ENCODE measurements around the gene AAMP.
A peak's percentile ranks its signal among the peaks of the same experiment; 100 is the strongest.

Gene AAMP

GRCh38 chr2:218274586-218274985 lies 4.6 kb upstream of the AAMP start:
- TF ChIP-seq NFIC (IDR thresholded peaks at IDR 0.05), result no peak
- no peak for TF ChIP-seq ZBTB7A (IDR thresholded peaks at IDR 0.05; ENCODE audit: low read depth)
- TF ChIP-seq YY1 (IDR thresholded peaks at IDR 0.05; ENCODE audit: low read depth), result no peak
- no peak for TF ChIP-seq EGR1 (IDR thresholded peaks at IDR 0.05)
- TF ChIP-seq FOXM1 (IDR thresholded peaks at IDR 0.05; ENCODE audit: borderline replicate concordance, low read depth), result no peak
- TF ChIP-seq TEAD4 (IDR thresholded peaks at IDR 0.05), result no peak
- no peak for TF ChIP-seq EP300 (IDR thresholded peaks at IDR 0.05; ENCODE audit: borderline replicate concordance)

DNA sequence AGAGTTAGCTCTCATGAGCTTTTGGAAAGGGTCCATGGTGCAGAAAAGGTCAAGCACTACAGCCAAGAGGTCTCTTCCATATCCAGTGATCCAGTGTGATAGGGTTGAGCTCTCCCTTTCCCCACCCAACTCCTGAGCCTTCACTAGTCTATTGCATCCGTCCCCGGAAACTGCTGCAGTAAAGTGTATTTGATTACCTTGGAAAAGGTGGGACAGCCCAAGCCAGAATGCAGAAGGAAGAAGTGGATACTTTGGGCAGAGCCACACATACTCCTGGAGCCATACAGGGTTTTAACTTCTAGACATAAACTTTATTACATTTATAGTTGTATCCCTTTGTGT lies 3.9 kb upstream of the AAMP start:
- TF ChIP-seq EP300 (IDR thresholded peaks at IDR 0.05; ENCODE audit: borderline replicate concordance) (no peak), YY1 (IDR thresholded peaks at IDR 0.05; ENCODE audit: low read depth) (no peak)

DNA sequence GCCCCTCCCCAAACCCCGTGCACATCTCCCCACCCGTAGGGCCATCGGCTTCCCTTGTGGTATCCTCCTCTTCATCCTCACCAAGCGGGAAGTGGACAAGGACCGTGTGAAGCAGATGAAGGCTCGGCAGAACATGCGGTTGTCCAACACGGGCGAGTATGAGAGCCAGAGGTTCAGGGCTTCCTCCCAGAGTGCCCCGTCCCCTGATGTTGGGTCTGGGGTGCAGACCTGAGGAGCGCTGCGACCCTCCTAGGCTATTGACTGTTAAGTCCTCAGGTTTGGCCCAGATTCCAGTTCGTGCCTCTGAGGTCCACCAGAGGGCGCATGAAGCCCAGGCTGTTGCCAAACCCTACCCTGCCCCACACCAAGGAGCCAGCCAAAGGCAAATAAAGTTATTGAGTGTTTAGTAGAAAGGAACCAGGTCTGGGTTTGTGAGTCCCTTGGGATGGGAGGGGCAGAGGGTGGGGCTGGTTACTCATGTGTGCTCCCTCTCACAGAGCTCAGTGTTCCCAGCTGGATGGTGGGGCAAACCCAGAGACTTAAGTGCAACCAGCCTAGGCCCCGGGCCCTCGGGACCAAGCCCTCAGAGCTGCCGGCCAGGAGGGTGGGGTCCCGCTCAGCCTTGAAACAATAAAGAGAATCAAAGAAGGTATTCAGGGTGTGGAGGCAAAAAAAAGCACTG lies 2.7 kb upstream of the AAMP start:
- TF ChIP-seq TEAD4 (IDR thresholded peaks at IDR 0.05) (no peak), NFIC (IDR thresholded peaks at IDR 0.05) (peak; percentile 78), FOXM1 (IDR thresholded peaks at IDR 0.05; ENCODE audit: borderline replicate concordance, low read depth) (no peak), RAD21 (IDR thresholded peaks at IDR 0.05; ENCODE audit: low read depth) (peak; percentile 93), EP300 (IDR thresholded peaks at IDR 0.05; ENCODE audit: borderline replicate concordance) (no peak)

GRCh38 chr2:218271865-218272530 lies 2.1 kb upstream of the AAMP start:
- TF ChIP-seq EP300 (IDR thresholded peaks at IDR 0.05; ENCODE audit: borderline replicate concordance), result no peak
- no peak for TF ChIP-seq YY1 (IDR thresholded peaks at IDR 0.05; ENCODE audit: low read depth)
- no peak for TF ChIP-seq CREB1 (IDR thresholded peaks at IDR 0.05; ENCODE audit: low read depth)
- TF ChIP-seq, protein P1, sequence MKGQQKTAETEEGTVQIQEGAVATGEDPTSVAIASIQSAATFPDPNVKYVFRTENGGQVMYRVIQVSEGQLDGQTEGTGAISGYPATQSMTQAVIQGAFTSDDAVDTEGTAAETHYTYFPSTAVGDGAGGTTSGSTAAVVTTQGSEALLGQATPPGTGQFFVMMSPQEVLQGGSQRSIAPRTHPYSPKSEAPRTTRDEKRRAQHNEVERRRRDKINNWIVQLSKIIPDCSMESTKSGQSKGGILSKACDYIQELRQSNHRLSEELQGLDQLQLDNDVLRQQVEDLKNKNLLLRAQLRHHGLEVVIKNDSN (IDR thresholded peaks at IDR 0.05), result no peak

GRCh38 chr2:218271487-218271797 lies 1.5 kb upstream of the AAMP start:
- TF ChIP-seq TAF1 (IDR thresholded peaks at IDR 0.05; ENCODE audit: low read depth) (no peak), YY1 (IDR thresholded peaks at IDR 0.05; ENCODE audit: low read depth) (no peak), EP300 (IDR thresholded peaks at IDR 0.05; ENCODE audit: borderline replicate concordance) (no peak), EGR1 (IDR thresholded peaks at IDR 0.05) (no peak), ZBTB7A (IDR thresholded peaks at IDR 0.05; ENCODE audit: low read depth) (no peak), CREB1 (IDR thresholded peaks at IDR 0.05; ENCODE audit: low read depth) (no peak), CEBPB (IDR thresholded peaks at IDR 0.05) (no peak), FOXM1 (IDR thresholded peaks at IDR 0.05; ENCODE audit: borderline replicate concordance, low read depth) (no peak), TCF12 (IDR thresholded peaks at IDR 0.05; ENCODE audit: low read depth) (no peak), RAD21 (IDR thresholded peaks at IDR 0.05; ENCODE audit: low read depth) (no peak), NFIC (IDR thresholded peaks at IDR 0.05) (no peak), TEAD4 (IDR thresholded peaks at IDR 0.05) (no peak)
- TF ChIP-seq, protein P2, sequence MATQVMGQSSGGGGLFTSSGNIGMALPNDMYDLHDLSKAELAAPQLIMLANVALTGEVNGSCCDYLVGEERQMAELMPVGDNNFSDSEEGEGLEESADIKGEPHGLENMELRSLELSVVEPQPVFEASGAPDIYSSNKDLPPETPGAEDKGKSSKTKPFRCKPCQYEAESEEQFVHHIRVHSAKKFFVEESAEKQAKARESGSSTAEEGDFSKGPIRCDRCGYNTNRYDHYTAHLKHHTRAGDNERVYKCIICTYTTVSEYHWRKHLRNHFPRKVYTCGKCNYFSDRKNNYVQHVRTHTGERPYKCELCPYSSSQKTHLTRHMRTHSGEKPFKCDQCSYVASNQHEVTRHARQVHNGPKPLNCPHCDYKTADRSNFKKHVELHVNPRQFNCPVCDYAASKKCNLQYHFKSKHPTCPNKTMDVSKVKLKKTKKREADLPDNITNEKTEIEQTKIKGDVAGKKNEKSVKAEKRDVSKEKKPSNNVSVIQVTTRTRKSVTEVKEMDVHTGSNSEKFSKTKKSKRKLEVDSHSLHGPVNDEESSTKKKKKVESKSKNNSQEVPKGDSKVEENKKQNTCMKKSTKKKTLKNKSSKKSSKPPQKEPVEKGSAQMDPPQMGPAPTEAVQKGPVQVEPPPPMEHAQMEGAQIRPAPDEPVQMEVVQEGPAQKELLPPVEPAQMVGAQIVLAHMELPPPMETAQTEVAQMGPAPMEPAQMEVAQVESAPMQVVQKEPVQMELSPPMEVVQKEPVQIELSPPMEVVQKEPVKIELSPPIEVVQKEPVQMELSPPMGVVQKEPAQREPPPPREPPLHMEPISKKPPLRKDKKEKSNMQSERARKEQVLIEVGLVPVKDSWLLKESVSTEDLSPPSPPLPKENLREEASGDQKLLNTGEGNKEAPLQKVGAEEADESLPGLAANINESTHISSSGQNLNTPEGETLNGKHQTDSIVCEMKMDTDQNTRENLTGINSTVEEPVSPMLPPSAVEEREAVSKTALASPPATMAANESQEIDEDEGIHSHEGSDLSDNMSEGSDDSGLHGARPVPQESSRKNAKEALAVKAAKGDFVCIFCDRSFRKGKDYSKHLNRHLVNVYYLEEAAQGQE (IDR thresholded peaks at IDR 0.05; ENCODE audit: low read depth), result no peak
- TF ChIP-seq, protein P1 (IDR thresholded peaks at IDR 0.05), result no peak
- TF ChIP-seq, protein P3, sequence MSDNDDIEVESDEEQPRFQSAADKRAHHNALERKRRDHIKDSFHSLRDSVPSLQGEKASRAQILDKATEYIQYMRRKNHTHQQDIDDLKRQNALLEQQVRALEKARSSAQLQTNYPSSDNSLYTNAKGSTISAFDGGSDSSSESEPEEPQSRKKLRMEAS (IDR thresholded peaks at IDR 0.05), result no peak

DNA sequence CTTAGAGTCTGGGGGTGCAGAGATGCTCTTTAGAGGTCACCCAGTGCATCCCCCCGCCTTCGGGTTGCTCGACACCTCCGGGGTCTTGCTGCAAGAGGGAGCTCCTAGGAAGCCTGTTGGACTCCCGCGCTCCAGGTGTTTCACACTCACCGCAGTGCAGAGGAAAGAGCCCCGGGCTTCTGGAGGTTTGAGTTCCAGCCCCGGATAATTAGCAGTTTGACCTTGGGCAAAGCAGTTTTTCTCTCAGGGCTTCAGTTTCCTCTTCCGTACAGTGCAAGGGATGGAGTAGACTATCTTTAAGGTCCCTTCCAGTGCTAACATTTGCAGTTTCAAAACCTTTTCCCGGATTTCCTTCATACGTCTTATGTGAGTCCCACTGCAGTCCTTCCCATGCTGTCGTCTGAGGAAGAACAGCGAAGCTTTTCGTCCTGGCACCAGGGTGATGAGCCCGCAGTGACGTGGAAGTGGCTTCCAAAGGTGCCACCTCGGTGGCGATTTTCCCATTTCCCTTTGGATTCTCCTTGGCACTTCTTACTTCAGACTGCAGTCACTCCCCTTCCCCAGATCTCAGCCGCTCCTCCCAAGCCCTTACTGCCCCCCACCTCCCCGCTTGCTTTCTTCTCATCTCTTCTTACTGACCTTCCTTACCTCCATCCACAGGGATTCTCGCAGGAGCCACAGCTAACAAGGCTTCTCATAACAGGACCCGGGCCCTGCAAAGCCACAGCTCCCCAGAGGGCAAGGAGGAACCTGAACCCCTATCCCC lies 967 bp upstream of the AAMP start:
- TF ChIP-seq RAD21 (IDR thresholded peaks at IDR 0.05; ENCODE audit: low read depth), result no peak
- no peak for TF ChIP-seq YY1 (IDR thresholded peaks at IDR 0.05; ENCODE audit: low read depth)
- TF ChIP-seq ZBTB7A (IDR thresholded peaks at IDR 0.05; ENCODE audit: low read depth), result no peak
- TF ChIP-seq TEAD4 (IDR thresholded peaks at IDR 0.05), result no peak
- 0 out of 2 replicates have a peak, but pooled peaks have one; percentile 12 for TF ChIP-seq CREB1 (IDR thresholded peaks at IDR 0.05; ENCODE audit: low read depth)
- TF ChIP-seq TCF12 (IDR thresholded peaks at IDR 0.05; ENCODE audit: low read depth), result no peak
- no peak for TF ChIP-seq NFIC (IDR thresholded peaks at IDR 0.05)
- no peak for TF ChIP-seq CEBPB (IDR thresholded peaks at IDR 0.05)

GRCh38 chr2:218267259-218267658 lies 2.7 kb downstream of the AAMP start:
- no peak for TF ChIP-seq ZBTB7A (IDR thresholded peaks at IDR 0.05; ENCODE audit: low read depth)
- TF ChIP-seq TAF1 (IDR thresholded peaks at IDR 0.05; ENCODE audit: low read depth), result no peak
- TF ChIP-seq EP300 (IDR thresholded peaks at IDR 0.05; ENCODE audit: borderline replicate concordance), result no peak
- no peak for TF ChIP-seq FOXM1 (IDR thresholded peaks at IDR 0.05; ENCODE audit: borderline replicate concordance, low read depth)
- TF ChIP-seq TCF12 (IDR thresholded peaks at IDR 0.05; ENCODE audit: low read depth), result no peak
- no peak for TF ChIP-seq YY1 (IDR thresholded peaks at IDR 0.05; ENCODE audit: low read depth)
- TF ChIP-seq, protein P1 (IDR thresholded peaks at IDR 0.05), result no peak
- TF ChIP-seq, protein P2 (IDR thresholded peaks at IDR 0.05; ENCODE audit: low read depth), result no peak
- TF ChIP-seq CREB1 (IDR thresholded peaks at IDR 0.05; ENCODE audit: low read depth), result no peak
- TF ChIP-seq, protein P3 (IDR thresholded peaks at IDR 0.05), result no peak
